LNCAP (cell line): ENCODE measurements around the gene FGF1.

Experiments
- TF ChIP-seq, protein P1 (sequence below): fragments of 450-650 bp; IDR thresholded peaks from 2 replicates; pipeline ENCODE4 v1.5.1; 2017; ENCODE audit warnings: mild to moderate bottlenecking

Gene FGF1

DNA sequence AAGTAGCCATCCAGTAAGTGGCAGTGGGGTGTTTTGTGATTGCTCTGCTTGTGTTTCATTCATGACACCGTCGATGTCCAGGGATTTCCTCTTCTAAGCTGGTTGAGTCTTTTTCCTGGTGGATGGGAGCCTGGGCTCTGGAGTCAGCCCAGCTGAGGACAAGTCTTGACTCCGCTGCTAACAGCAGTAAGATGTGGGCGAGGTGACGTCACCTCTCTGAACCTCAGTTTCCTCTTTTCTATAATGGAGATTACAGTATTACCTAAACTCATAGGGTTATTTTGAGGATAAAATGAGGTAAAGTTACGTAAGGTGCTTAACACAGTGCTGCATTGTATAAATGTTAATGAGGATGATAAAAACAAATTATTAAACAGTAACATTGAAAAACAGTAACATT lies 21.3 kb downstream of the FGF1 start:
- TF ChIP-seq, protein P1, sequence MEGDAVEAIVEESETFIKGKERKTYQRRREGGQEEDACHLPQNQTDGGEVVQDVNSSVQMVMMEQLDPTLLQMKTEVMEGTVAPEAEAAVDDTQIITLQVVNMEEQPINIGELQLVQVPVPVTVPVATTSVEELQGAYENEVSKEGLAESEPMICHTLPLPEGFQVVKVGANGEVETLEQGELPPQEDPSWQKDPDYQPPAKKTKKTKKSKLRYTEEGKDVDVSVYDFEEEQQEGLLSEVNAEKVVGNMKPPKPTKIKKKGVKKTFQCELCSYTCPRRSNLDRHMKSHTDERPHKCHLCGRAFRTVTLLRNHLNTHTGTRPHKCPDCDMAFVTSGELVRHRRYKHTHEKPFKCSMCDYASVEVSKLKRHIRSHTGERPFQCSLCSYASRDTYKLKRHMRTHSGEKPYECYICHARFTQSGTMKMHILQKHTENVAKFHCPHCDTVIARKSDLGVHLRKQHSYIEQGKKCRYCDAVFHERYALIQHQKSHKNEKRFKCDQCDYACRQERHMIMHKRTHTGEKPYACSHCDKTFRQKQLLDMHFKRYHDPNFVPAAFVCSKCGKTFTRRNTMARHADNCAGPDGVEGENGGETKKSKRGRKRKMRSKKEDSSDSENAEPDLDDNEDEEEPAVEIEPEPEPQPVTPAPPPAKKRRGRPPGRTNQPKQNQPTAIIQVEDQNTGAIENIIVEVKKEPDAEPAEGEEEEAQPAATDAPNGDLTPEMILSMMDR, result no peak

DNA sequence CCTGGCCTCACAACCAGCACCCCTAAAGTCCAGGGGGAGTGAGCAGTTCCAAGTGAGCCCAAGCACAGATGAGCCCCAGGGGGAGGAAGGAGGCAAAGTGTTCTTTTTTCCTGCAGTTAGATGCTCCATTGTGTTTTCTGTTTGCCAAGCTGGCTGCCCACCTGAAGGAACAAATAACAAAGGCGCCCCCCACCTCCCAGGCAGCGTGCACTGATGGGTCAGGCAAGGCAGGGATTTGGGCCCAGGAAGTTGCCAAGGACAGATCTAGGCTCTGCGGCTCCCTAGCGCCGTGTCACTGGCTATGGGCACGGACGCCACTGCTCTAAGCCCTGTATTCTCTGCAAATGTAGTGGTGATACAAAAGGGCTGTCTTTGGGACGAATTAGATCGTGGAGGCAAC lies 21.8 kb downstream of the FGF1 start:
- TF ChIP-seq, protein P1, result no peak

DNA sequence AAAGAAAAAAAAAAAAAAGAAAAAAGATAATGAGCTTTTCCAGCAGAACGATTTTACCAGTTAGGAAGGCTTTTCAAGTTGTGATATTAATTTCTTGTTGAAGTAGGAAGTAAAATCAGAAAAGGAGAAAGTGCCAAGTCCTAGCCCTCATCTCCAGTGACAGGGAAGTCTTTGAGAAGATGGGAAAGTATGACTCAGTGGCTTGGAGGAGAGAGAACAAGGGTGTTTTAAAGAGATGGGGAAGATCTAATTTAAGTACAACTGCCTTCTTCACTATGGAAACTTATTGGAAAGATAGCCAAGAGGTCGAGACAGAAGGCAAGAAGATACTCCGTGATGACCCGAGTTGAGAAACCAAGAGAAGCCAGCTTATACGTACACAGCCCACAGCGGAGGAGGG lies 22.6 kb downstream of the FGF1 start:
- TF ChIP-seq, protein P1, result no peak

DNA sequence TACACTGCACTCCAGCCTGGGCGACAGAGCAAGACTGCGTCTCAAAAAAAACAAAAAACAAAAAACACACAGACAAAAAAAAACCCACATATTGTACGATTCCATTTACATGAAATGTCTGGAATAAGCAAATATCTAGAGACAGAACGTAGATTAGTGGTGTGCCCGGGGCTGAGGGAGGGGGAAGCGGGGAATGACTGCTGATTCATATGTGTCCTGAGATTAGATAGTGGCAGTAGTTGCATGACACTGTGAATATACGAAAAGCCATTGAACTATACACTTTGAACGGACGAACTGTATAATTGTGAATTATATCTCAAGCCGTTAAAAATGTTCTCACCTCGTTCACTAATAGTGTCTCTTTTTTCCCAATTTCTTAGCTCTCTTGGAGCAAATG lies 23.9 kb downstream of the FGF1 start:
- TF ChIP-seq, protein P1, result no peak

DNA sequence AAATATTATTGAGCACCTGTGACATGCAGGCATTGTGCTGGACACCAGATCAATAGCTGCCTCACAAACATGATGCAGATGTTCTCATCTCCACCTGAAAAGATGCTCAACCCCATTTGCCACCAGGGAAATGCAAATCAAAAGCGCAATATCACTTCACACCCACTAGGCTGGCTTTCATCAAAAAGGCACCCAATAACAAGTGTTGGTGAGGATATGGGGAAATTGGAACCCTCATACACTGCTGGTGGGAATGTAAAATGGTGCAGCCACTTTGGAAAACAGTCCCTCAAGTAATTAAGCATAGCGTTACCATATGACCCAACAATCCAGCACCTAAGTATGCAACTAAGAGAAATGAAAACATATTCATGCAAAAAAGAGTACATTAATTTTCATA lies 24.7 kb downstream of the FGF1 start:
- TF ChIP-seq, protein P1, result no peak

DNA sequence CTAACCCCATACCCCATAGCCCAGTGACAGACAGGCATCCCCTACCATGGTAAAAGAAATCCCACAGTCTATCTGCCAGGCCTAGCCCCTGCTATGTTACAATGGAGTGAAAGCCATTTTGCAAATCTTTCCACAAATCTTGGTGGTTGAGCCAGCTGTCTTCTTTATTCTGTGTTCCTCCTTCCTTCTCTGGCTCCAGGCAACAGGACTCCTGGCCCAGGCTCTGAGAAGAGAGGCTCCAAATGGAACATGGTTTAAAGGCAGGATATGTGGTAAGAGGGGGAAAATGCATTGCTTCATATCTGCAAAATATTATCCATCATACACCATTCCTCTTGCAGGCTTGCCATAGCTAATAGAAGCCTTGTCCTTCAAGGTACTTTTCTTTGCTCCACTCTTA lies 25.2 kb downstream of the FGF1 start:
- TF ChIP-seq, protein P1, result no peak

DNA sequence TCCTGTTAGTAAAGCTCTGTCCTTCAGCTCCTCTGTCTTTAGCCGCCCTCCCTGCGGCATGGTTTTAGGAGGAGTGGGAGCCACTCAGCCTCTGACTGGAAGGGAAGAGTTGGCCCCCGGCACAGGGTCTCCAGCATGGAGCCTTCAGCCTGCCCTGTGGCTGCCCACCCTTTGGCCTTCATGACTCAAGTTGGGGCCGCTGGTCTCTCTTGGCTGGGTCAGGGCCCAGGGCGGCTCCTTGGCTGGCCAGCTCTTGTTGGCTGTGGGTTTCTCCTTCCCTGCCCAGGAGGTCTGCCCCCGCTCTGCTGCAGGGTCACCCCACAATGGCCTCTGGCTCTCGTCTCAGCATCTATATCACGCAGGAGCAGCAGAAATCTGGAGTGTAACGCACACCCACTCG lies 25.7 kb downstream of the FGF1 start:
- TF ChIP-seq, protein P1, result no peak

DNA sequence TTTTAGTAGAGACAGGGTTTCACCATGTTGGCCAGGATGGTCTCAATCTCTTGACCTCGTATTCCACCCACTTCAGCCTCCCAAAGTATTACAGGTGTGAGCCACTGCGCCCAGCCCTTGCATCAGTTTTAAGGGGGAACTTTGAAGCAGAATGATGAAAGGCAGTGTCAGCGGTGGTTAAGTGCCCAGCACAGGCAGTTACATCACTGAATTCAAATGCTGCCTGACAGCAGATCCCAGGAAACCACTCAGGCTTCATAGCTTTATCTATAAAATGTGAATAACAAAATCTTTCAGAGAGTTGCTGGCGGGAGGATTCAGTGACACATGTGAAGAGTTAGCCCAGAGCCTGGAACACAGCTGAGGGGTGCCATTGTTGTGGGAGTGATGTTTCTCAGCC lies 26.5 kb downstream of the FGF1 start:
- TF ChIP-seq, protein P1, result no peak
